H1 (cell line): Measurements from ENCODE around the gene MIPOL1. TPM values are rescaled to one million over a fixed set of nuclear protein-coding genes. Genes with fewer than 3 reads are reported as not detected.

ENCODE experiments used
- CTCF ChIA-PET: fragments of 300-600 bp; sonication (Branson Sonifier 250); formaldehyde crosslinking; loops from one replicate; lab custom pipeline; 2021; ENCODE audit not compliant: partially characterized antibody; lab: Charles Lee
- POLR2A ChIA-PET: fragments of 300-600 bp; sonication (Branson Sonifier 250); formaldehyde crosslinking; loops from one replicate; lab custom pipeline; 2021; ENCODE audit warnings: inconsistent platforms; ENCODE audit not compliant: partially characterized antibody; lab: Charles Lee
- DNase-seq, 2 experiments: peaks; one replicate each; pipeline versions ENCODE4 v3.0.0 to v3.0.0-alpha.2; 2010 to 2022; ENCODE audit warnings: low spot score in 2 of 2, low read depth in 1 of 2, mixed read lengths in 1 of 2
- FAIRE-seq: peaks from 2 replicates; lab custom pipeline; 2011; peaks lifted over from hg19 to GRCh38; lab: Jason Lieb, UNC
- H2AFZ ChIP-seq: 2 replicates; pipeline ENCODE4 v1.8.1; 2012; ENCODE audit warnings: low read length, inconsistent platforms
- H2AK5ac ChIP-seq: 2 replicates; pipeline ENCODE4 v1.6.1; 2013; ENCODE audit warnings: low read depth, low read length
- H2BK120ac ChIP-seq: replicated peaks from 2 replicates; pipeline ENCODE3; 2013; ENCODE audit warnings: low read depth, low read length, inconsistent platforms
- H2BK12ac ChIP-seq: 2 replicates; pipeline ENCODE4 v1.6.1; 2013; ENCODE audit warnings: low read depth, low read length
- H2BK15ac ChIP-seq: 2 replicates; pipeline ENCODE4 v1.6.1; 2013; ENCODE audit warnings: low read length
- H2BK20ac ChIP-seq: 2 replicates; pipeline ENCODE4 v1.6.1; 2013; ENCODE audit warnings: low read length
- H2BK5ac ChIP-seq: 2 replicates; pipeline ENCODE4 v1.6.1; 2013; ENCODE audit warnings: low read depth, low read length
- H3K14ac ChIP-seq: 2 replicates; pipeline ENCODE4 v1.6.1; 2013; ENCODE audit warnings: inconsistent platforms; ENCODE audit not compliant: insufficient read length
- H3K18ac ChIP-seq: 2 replicates; pipeline ENCODE4 v1.6.1; 2013; ENCODE audit warnings: low read length; ENCODE audit errors: extremely low read depth
- H3K23ac ChIP-seq: 2 replicates; pipeline ENCODE4 v1.6.1; 2013; ENCODE audit warnings: inconsistent platforms; ENCODE audit not compliant: insufficient read length
- H3K23me2 ChIP-seq: 2 replicates; pipeline ENCODE4 v1.6.1; 2013; ENCODE audit warnings: low read depth, low read length
- H3K27ac ChIP-seq: 2 replicates; pipeline ENCODE4 v1.6.1; 2011; ENCODE audit warnings: low read depth, low read length, inconsistent platforms
- H3K27me3 ChIP-seq, 4 experiments: replicated peaks in 1 of 4; 1 replicate in 1 of 4; 2 replicates in 3 of 4; pipeline versions ENCODE4 v1.6.1 to v1.8.1; 2011 to 2013; ENCODE audit warnings: low read length in 3 of 4, mild to moderate bottlenecking in 3 of 4, inconsistent platforms in 2 of 4, mixed read lengths in 2 of 4, moderate library complexity in 1 of 4; ENCODE audit not compliant: control insufficient read depth in 3 of 4, insufficient read depth in 3 of 4; ENCODE audit errors: extremely low read depth in 1 of 4
- H3K36me3 ChIP-seq, 4 experiments: 2 replicates each; pipeline versions ENCODE4 v1.6.1 to v1.8.1; 2011 to 2013; ENCODE audit warnings: mild to moderate bottlenecking in 4 of 4, low read length in 3 of 4, moderate library complexity in 2 of 4, control low read depth in 1 of 4, inconsistent platforms in 1 of 4; ENCODE audit not compliant: insufficient read depth in 4 of 4, control insufficient read depth in 2 of 4
- H3K4ac ChIP-seq: replicated peaks from 2 replicates; pipeline ENCODE3; 2013; ENCODE audit warnings: low read length, low read depth, mixed read lengths, inconsistent platforms; ENCODE audit not compliant: insufficient read length
- H3K4me1 ChIP-seq, 4 experiments: replicated peaks in 1 of 4; 1 replicate in 1 of 4; 2 replicates in 3 of 4; pipeline versions ENCODE4 v1.6.1 to v1.8.1; 2011 to 2013; ENCODE audit warnings: low read length in 3 of 4, inconsistent platforms in 2 of 4, mixed read lengths in 1 of 4; ENCODE audit not compliant: insufficient read depth in 4 of 4, control insufficient read depth in 3 of 4
- H3K4me2 ChIP-seq, 2 experiments: 2 replicates each; pipeline versions ENCODE4 v1.6.1 to v1.8.1; 2011 to 2013; ENCODE audit warnings: low read depth in 2 of 2, low read length in 2 of 2, control low read depth in 1 of 2, inconsistent platforms in 1 of 2, mild to moderate bottlenecking in 1 of 2; ENCODE audit not compliant: insufficient read depth in 1 of 2
- H3K4me3 ChIP-seq, 4 experiments: fragments of 200-600, 300-600 bp in 1 of 4; sonication (generic), shearing (Covaris generic), sonication (Bioruptor Twin) in 1 of 4; 2 replicates each; pipeline versions ENCODE4 v1.5.1 to v1.8.1; 2011 to 2016; ENCODE audit warnings: low read length in 4 of 4, low read depth in 3 of 4, control low read depth in 2 of 4, inconsistent platforms in 2 of 4, mild to moderate bottlenecking in 2 of 4, mixed read lengths in 1 of 4, moderate library complexity in 1 of 4; ENCODE audit not compliant: insufficient read depth in 2 of 4; ENCODE audit errors: extremely low read depth in 1 of 4
- H3K56ac ChIP-seq: replicated peaks from 2 replicates; pipeline ENCODE3; 2013; ENCODE audit warnings: low read depth, mild to moderate bottlenecking, mixed read lengths, low read length, inconsistent platforms; ENCODE audit not compliant: insufficient read length
- H3K79me1 ChIP-seq: 2 replicates; pipeline ENCODE4 v1.6.1; 2013; ENCODE audit warnings: low read depth, low read length, control low read depth
- H3K79me2 ChIP-seq, 2 experiments: 2 replicates each; pipeline versions ENCODE4 v1.6.1 to v1.8.1; 2012 to 2013; ENCODE audit warnings: low read length in 2 of 2, mild to moderate bottlenecking in 2 of 2, inconsistent platforms in 1 of 2; ENCODE audit not compliant: insufficient read depth in 2 of 2, control insufficient read depth in 1 of 2
- H3K9ac ChIP-seq, 4 experiments: replicated peaks in 1 of 4; 1 replicate in 1 of 4; 2 replicates in 3 of 4; pipeline versions ENCODE4 v1.6.1 to v1.8.1; 2011 to 2013; ENCODE audit warnings: low read depth in 3 of 4, low read length in 3 of 4, control low read depth in 2 of 4, mild to moderate bottlenecking in 2 of 4, moderate library complexity in 2 of 4, inconsistent platforms in 1 of 4; ENCODE audit errors: extremely low read depth in 1 of 4
- H3K9me3 ChIP-seq, 2 experiments: 2 replicates each; pipeline versions ENCODE4 v1.6.1 to v1.8.1; 2012 to 2013; ENCODE audit warnings: mild to moderate bottlenecking in 2 of 2, moderate library complexity in 2 of 2, control low read depth in 1 of 2, inconsistent platforms in 1 of 2, low read depth in 1 of 2, low read length in 1 of 2, mixed read lengths in 1 of 2; ENCODE audit not compliant: insufficient read depth in 2 of 2
- H4K20me1 ChIP-seq, 2 experiments: replicated peaks in 1 of 2; 2 replicates each; pipeline versions ENCODE3 to v1.8.1; 2011 to 2013; ENCODE audit warnings: inconsistent platforms in 2 of 2, low read length in 2 of 2, mild to moderate bottlenecking in 1 of 2; ENCODE audit not compliant: insufficient read depth in 2 of 2, control insufficient read depth in 1 of 2
- H4K5ac ChIP-seq: 2 replicates; pipeline ENCODE4 v1.6.1; 2013; ENCODE audit warnings: low read length, low read depth, mixed read lengths, inconsistent platforms; ENCODE audit not compliant: insufficient read length
- H4K8ac ChIP-seq: 2 replicates; pipeline ENCODE4 v1.8.0; 2013; ENCODE audit warnings: mild to moderate bottlenecking, moderate library complexity, low read length, inconsistent platforms; ENCODE audit not compliant: insufficient read depth; ENCODE audit errors: extremely low read depth
- H4K91ac ChIP-seq: replicated peaks from 2 replicates; pipeline ENCODE3; 2013; ENCODE audit warnings: low read length, mixed read lengths, inconsistent platforms; ENCODE audit not compliant: insufficient read length
- ASH2L ChIP-seq: fragments of 200-600, 300-600 bp; sonication (generic); IDR thresholded peaks from one replicate; pipeline ENCODE4 v1.7.1; 2017; ENCODE audit warnings: low read length
- CBX8 ChIP-seq: fragments of 300-800, 300-1000 bp; sonication (generic); IDR thresholded peaks from 2 replicates; pipeline ENCODE4 v1.7.1; 2016; ENCODE audit warnings: low read depth, low read length, borderline replicate concordance
- KDM1A ChIP-seq: fragments of 200-600, 300-600 bp; sonication (generic); IDR thresholded peaks from 2 replicates; pipeline ENCODE4 v1.7.1; 2016; ENCODE audit warnings: mild to moderate bottlenecking, low read length, borderline replicate concordance
- MAFK ChIP-seq: IDR thresholded peaks from 2 replicates; pipeline ENCODE4 v1.6.1; 2012; ENCODE audit warnings: low read depth, mild to moderate bottlenecking, improper control_type of control experiment, low read length
- NANOG ChIP-seq: IDR thresholded peaks from 2 replicates; pipeline ENCODE4 v1.6.1; 2011; ENCODE audit warnings: low read length, low read depth, mild to moderate bottlenecking, inconsistent platforms; ENCODE audit not compliant: insufficient read depth, poor library complexity, severe bottlenecking
- NRF1 ChIP-seq: IDR thresholded peaks from 2 replicates; pipeline ENCODE4 v1.6.1; 2011; ENCODE audit warnings: mild to moderate bottlenecking, low read depth, low read length, improper control_type of control experiment
- TAF1 ChIP-seq: IDR thresholded peaks from 2 replicates; pipeline ENCODE4 v1.6.1; 2011; ENCODE audit warnings: mild to moderate bottlenecking, low read depth, low read length
- WGBS, 2 experiments: shearing (Covaris generic) in 1 of 2; methylation state at CpG; one replicate each; pipeline versions ENCODE4 v1.1.6 to v1.1.7; 2013 to 2015; ENCODE audit warnings: low lambda C conversion rate in 2 of 2, mixed read lengths in 2 of 2, inconsistent platforms in 1 of 2, low coverage in 1 of 2, missing lambda C conversion rate in 1 of 2; ENCODE audit not compliant: insufficient replicate concordance in 2 of 2, insufficient coverage in 1 of 2, insufficient read length in 1 of 2; ENCODE audit errors: extremely low coverage in 1 of 2, missing lambda C conversion rate in 1 of 2; 5-methylcytosine and 5-hydroxymethylcytosine counted together
- polyA plus RNA-seq, 7 experiments: library from polyadenylated mRNA; depleted of rRNA in 3 of 7; stranded (reverse) in 5 of 7; unstranded in 2 of 7; fragments of >200 nt in 5 of 7; fragments of 200-250 nt in 2 of 7; gene quantifications; 1 replicate in 5 of 7; 2 replicates in 1 of 7; 4 replicates in 1 of 7; pipeline versions ENCODE4 v1.2.1 to v1.2.3, GENCODE V29; 2011 to 2013; ENCODE audit warnings: missing spikeins in 2 of 7, mixed read lengths in 2 of 7
- total RNA-seq: library from RNA; stranded (reverse); fragmentation: NEBNext Ultra II Directional; extraction: Animal tissue kit (Norgen Biotek cat#: 25700); gene quantifications from 2 replicates; pipeline ENCODE4 v1.2.1, GENCODE V29; 2021

Gene MIPOL1
- total and polyA plus RNA-seq, 2 of the 8 experiments (the other 6 are each of a cell fraction or from before 2014, with no cell fraction given) = 2.8 to 23.9 TPM

GRCh38 chr14:37417151-37417550 lies 219.4 kb downstream of the MIPOL1 start:
- H3K27ac ChIP-seq = no peak overlapping the region
- TF ChIP-seq TAF1 = no peak
- no peak for TF ChIP-seq NRF1
- TF ChIP-seq KDM1A = no peak
- no peak for TF ChIP-seq CBX8
- TF ChIP-seq ASH2L = no peak
- TF ChIP-seq NANOG = no peak
- TF ChIP-seq MAFK = no peak

More at GRCh38 chr14:37417151-37417550, 219.4 kb downstream of the MIPOL1 start:
- no peaks in the 10 kb centered on the region for H3K79me2 ChIP-seq
- H3K79me1 ChIP-seq = no peaks in the 10 kb centered on the region
- no peak overlapping the region for H3K4me2 ChIP-seq
- H4K5ac ChIP-seq = no peak overlapping the region
- no peak overlapping the region for H3K4me3 ChIP-seq
- H4K20me1 ChIP-seq = no peaks in the 10 kb centered on the region
- H2AFZ ChIP-seq = no peak overlapping the region
- H2AK5ac ChIP-seq = no peak overlapping the region
- no peak overlapping the region for H3K56ac ChIP-seq
- H3K36me3 ChIP-seq = no peaks in the 10 kb centered on the region; a peak in 1 of 8 replicates
- POLR2A ChIA-PET = no interaction called here
- no peak overlapping the region for H2BK20ac ChIP-seq
- H3K14ac ChIP-seq = no peak overlapping the region
- no peak overlapping the region for H3K4ac ChIP-seq
- peak overlapping the region in 1 of 4 experiments; percentile 8; a peak in 1 of 7 replicates for H3K9ac ChIP-seq
- no peak overlapping the region for H2BK15ac ChIP-seq
- H2BK120ac ChIP-seq = no peak overlapping the region
- H3K18ac ChIP-seq = no peak overlapping the region
- no peaks in the 10 kb centered on the region for H3K4me1 ChIP-seq
- no peak for DNase-seq
- no peak overlapping the region for H4K8ac ChIP-seq
- H4K91ac ChIP-seq = no peak overlapping the region
- no peak overlapping the region for H2BK5ac ChIP-seq
- H3K23me2 ChIP-seq = no peaks in the 10 kb centered on the region
- CTCF ChIA-PET = interaction anchor here (1.2 kb wide), 1 partner anchor 174 kb away, joined by 5 read pairs; no protein-coding TSS in a partner anchor
- H3K27me3 ChIP-seq = no peaks in the 10 kb centered on the region
- H3K9me3 ChIP-seq = no peaks in the 10 kb centered on the region
- 89% methylated on average over 1 of the region's 1 CpG; no CpG with 5 or more reads in 1 of the 2 experiments for WGBS, 2 experiments
- no peak overlapping the region for H3K23ac ChIP-seq
- FAIRE-seq = no peak
- no peak overlapping the region for H2BK12ac ChIP-seq
